ENCODE measurements around the gene IGFBP2.

DNA sequence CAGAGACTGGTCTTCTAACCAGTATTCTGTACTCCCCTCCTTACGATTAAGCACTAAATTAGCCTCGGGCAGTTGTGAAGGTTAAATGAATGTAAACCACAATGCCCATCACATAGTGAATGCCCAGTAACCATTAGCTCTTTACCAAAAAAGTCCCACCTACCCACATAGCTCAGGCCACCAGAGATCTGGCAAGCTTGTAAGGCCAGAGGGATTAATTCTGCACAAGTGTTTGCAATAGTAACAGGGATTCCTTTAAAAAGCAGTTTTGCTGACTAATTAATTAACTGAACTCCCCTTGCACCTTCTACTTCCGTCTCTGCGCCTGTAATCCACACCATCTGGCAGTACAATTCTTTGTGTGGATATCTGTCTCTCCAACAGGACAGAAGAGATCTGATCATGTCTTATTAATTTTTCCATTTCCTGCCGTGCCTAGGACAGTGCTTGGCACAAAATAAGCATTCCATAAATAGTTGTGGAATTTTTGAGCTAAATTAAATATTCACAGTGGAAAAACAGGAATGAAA lies 36.2 kb upstream of the IGFBP2 start:
- TF ChIP-seq CEBPG (CRISPR knock-in tag; IDR thresholded peaks at IDR 0.05): no peak
- TF ChIP-seq ZNF83 (CRISPR knock-in tag; IDR thresholded peaks at IDR 0.05; ENCODE audit: borderline replicate concordance): no peak
